T-helper 2 cell treated with Interferon-gamma antibody and Interleukin-4, amounts not matched to agents 5 μg/mL and 100 μg/mL, for 36 hours (primary cell): Measurements from ENCODE around the gene CRLF3.
A peak's percentile ranks its signal among the peaks of the same experiment; 100 is the strongest.

ENCODE experiments used
- DNase-seq: peaks from one replicate; pipeline ENCODE4 v3.0.0; 2021; ENCODE audit warnings: low spot score
- H3K27ac Mint-ChIP-seq: one replicate; pipeline ENCODE4 v1.8.0; 2021; ENCODE audit warnings: mild to moderate bottlenecking, mixed read lengths
- H3K27me3 Mint-ChIP-seq: one replicate; pipeline ENCODE4 v1.8.0; 2021; ENCODE audit warnings: low read depth, mixed read lengths
- H3K36me3 Mint-ChIP-seq: one replicate; pipeline ENCODE4 v1.8.0; 2021; ENCODE audit warnings: low read depth, mixed read lengths
- H3K4me1 Mint-ChIP-seq: one replicate; pipeline ENCODE4 v1.8.0; 2021; ENCODE audit warnings: low read depth, mixed read lengths
- H3K4me3 Mint-ChIP-seq: one replicate; pipeline ENCODE4 v1.8.0; 2022; ENCODE audit warnings: mild to moderate bottlenecking, moderate library complexity, mixed read lengths
- H3K9me3 Mint-ChIP-seq: one replicate; pipeline ENCODE4 v1.8.0; 2021; ENCODE audit warnings: mixed read lengths

The CRLF3 gene

GRCh38 chr17:30824356-30825145 is at the start of gene CRLF3:
CRLF3 (minus strand) TSS chr17:30824692; CDS start chr17:30824651, 41 bp downstream.
- Mint-ChIP-seq H3K27ac (peak within 1 kb of the TSS; percentile 88), H3K36me3 (peaks cover 12% of the 10 kb centered on the region), H3K4me3 (peak within 1 kb of the TSS; percentile 92), H3K27me3 (no peaks in the 10 kb centered on the region), H3K4me1 (peaks cover 33% of the 10 kb centered on the region), H3K9me3 (no peaks in the 10 kb centered on the region)
- peak; percentile 92 for DNase-seq

DNA sequence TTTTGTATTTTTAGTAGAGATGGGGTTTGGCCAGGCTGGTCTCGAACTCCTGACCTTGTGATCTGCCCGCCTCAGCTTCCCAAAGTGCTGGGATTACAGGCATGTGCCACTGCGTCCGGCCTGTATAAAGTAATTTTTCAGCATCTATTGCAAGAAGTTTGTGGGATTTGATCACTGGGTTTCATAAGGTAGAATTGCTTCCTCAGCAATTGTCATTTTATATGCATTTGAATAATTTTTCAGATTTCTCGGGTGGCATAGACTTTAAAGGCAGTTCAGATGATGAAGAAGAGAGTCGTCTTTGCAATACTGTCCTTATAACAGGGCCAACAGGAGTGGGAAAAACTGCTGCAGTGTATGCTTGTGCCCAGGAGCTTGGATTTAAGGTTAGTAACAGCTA is 44.5 kb upstream of the CRLF3 start:
- Mint-ChIP-seq H3K36me3 (peaks cover 43% of the 10 kb centered on the region), H3K4me1 (no peaks in the 10 kb centered on the region), H3K27me3 (no peaks in the 10 kb centered on the region), H3K4me3 (no peak overlapping the region), H3K9me3 (no peaks in the 10 kb centered on the region), H3K27ac (no peak overlapping the region)
- no peak for DNase-seq

DNA sequence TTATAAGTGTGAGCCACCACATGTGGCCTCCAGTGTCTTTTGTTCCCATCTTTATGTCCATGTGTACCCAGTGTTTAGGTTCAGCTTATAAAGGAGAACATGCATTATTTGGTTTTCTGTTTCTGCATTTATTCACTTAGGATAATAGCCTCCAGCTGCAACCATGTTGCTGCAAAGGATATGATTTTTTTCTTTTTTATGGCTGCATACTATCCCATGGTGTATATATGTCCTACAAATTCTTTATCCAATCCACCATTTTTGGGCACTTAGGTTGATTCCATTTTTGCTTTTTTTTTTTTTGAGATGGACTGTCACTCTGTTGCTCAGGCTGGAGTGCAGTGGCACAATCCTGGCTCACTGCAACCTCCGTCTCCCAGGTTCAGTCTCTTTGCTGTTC is 40.1 kb upstream of the CRLF3 start:
- Mint-ChIP-seq H3K27me3 (no peaks in the 10 kb centered on the region), H3K4me3 (no peak overlapping the region), H3K36me3 (peaks cover 33% of the 10 kb centered on the region), H3K9me3 (no peaks in the 10 kb centered on the region), H3K4me1 (no peaks in the 10 kb centered on the region), H3K27ac (no peak overlapping the region)
- DNase-seq: no peak

GRCh38 chr17:30858556-30859250 is 34.2 kb upstream of the CRLF3 start:
- no peak for DNase-seq
- no peaks in the 10 kb centered on the region for H3K4me1 Mint-ChIP-seq
- H3K27ac Mint-ChIP-seq: no peak overlapping the region
- peaks cover 26% of the 10 kb centered on the region for H3K36me3 Mint-ChIP-seq
- no peak overlapping the region for H3K4me3 Mint-ChIP-seq
- no peaks in the 10 kb centered on the region for H3K9me3 Mint-ChIP-seq
- H3K27me3 Mint-ChIP-seq: no peaks in the 10 kb centered on the region

DNA sequence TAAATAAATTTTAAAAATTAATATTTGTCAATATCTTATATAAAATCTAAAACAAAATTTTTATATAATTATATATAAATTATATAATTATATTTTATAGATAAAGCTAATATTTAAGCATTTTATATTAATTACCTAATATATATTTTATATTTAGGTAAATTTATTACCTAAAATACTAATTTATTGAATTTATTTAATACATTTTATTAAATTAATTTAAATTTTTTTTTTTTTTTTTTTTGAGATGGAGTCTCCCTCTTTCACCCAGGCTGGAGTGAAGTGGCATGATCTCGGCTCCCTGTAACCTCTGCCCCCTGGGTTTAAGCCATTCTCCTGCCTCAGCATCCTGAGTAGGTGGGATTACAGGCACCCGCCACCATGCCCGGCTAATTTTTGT is 29.7 kb upstream of the CRLF3 start:
- Mint-ChIP-seq H3K4me3 (no peak overlapping the region), H3K27me3 (no peaks in the 10 kb centered on the region), H3K36me3 (peaks cover 34% of the 10 kb centered on the region), H3K9me3 (no peaks in the 10 kb centered on the region), H3K27ac (no peak overlapping the region), H3K4me1 (no peaks in the 10 kb centered on the region)
- DNase-seq: no peak

- Mint-ChIP-seq H3K4me3 (no peak overlapping the region), H3K9me3 (no peaks in the 10 kb centered on the region), H3K27me3 (no peaks in the 10 kb centered on the region), H3K27ac (no peak overlapping the region), H3K4me1 (no peaks in the 10 kb centered on the region), H3K36me3 (peaks cover 27% of the 10 kb centered on the region)
- no peak for DNase-seq
Observed at GRCh38 chr17:30848021-30848420, 23.5 kb upstream of the CRLF3 start.

DNA sequence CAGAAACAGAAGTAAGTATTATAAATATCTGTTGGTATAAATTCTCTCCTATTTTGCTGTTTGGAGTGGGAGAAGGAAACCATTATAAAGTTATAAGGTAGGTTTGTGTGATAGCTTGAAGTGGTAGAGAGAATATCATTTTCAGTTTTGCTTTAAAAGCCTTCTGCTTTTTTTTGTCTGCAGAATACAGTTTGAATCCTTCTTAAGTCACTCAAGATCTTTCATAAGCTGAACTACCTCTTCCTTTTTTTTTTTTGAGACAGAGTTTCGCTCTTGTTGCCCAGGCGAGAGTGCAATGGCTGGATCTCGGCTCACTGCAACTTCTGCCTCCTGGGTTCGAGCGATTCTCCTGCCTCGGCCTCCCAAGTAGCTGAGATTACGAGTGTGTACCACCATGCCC is 16.3 kb upstream of the CRLF3 start:
- peaks cover 42% of the 10 kb centered on the region for H3K36me3 Mint-ChIP-seq
- H3K4me3 Mint-ChIP-seq: no peak overlapping the region
- no peak overlapping the region for H3K27ac Mint-ChIP-seq
- H3K9me3 Mint-ChIP-seq: no peaks in the 10 kb centered on the region
- DNase-seq: no peak
- no peaks in the 10 kb centered on the region for H3K27me3 Mint-ChIP-seq
- peaks cover 2% of the 10 kb centered on the region for H3K4me1 Mint-ChIP-seq

- Mint-ChIP-seq H3K4me3 (no peak overlapping the region), H3K4me1 (peaks cover 14% of the 10 kb centered on the region), H3K36me3 (peaks cover 47% of the 10 kb centered on the region), H3K27me3 (no peaks in the 10 kb centered on the region), H3K9me3 (no peaks in the 10 kb centered on the region), H3K27ac (no peak overlapping the region)
- no peak for DNase-seq
Observed at GRCh38 chr17:30838202-30838807, 13.8 kb upstream of the CRLF3 start.

DNA sequence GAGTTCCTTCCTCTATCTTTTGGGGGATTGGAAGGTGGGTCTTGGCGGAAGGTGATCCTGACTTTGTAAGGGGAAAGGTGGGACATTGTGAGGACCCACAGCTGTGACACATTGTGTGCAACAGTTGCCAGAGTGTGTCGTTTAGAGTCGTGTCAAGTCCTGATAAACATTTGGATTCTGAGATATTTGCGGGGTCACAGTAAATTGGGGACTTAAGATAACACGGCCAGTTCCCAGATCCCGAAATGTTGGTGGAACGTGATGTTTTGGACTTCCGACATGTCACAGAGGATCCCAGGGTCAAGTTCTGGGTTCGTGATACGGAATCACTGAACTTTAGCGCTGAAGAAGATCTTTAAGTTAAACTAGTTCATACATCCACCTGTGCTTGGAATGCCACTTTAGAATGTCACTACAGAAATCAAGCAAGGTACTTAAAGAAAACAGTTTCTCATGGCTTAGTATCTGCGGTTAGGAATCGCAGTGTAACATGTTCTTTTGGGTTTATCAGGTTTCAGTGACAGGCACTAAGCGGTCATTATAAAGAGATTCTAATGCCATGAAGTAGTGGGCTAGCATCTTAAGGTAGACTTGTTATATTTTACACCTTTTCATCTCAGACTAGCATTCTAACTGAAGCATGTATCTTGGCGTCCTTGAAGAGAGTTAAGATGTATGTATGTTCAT is 8.1 kb upstream of the CRLF3 start:
- no peak for DNase-seq
- Mint-ChIP-seq H3K27ac (peak overlapping the region; percentile 97), H3K9me3 (no peaks in the 10 kb centered on the region), H3K4me3 (peak overlapping the region; percentile 99), H3K27me3 (no peaks in the 10 kb centered on the region), H3K36me3 (peaks cover 22% of the 10 kb centered on the region), H3K4me1 (peaks cover 24% of the 10 kb centered on the region)

GRCh38 chr17:30831663-30832437 is 7.4 kb upstream of the CRLF3 start, which contains the start of gene ATAD5:
ATAD5 (plus strand) TSS chr17:30831966; CDS start chr17:30832348, 382 bp downstream.
- peak; percentile 90 for DNase-seq
- peak within 1 kb of the TSS; percentile 99 for H3K4me3 Mint-ChIP-seq
- peaks cover 24% of the 10 kb centered on the region for H3K4me1 Mint-ChIP-seq
- peak within 1 kb of the TSS; percentile 97 for H3K27ac Mint-ChIP-seq
- H3K9me3 Mint-ChIP-seq: no peaks in the 10 kb centered on the region
- peaks cover 16% of the 10 kb centered on the region for H3K36me3 Mint-ChIP-seq
- no peaks in the 10 kb centered on the region for H3K27me3 Mint-ChIP-seq

DNA sequence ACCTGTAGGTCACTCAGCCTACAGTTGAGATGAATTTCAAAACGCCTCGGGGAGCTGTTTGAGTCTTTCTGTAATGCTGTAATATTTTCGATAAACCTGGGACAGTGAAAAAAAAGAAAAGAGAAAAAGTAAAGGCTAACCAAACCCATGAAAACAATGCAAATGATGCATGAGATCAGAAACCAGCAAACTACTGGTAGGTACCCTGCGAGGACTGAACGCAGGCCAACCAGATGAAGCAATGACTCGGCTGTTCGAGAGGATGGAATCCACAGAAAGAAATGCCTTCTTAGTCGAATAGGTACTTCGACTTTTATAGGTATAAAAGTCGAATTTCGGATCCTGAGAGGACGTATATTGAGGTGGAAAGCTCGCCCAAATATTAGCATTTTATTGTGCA is 6.8 kb upstream of the CRLF3 start:
- H3K4me3 Mint-ChIP-seq: peak overlapping the region; percentile 99
- H3K9me3 Mint-ChIP-seq: no peaks in the 10 kb centered on the region
- no peak for DNase-seq
- no peaks in the 10 kb centered on the region for H3K27me3 Mint-ChIP-seq
- peaks cover 24% of the 10 kb centered on the region for H3K4me1 Mint-ChIP-seq
- peaks cover 15% of the 10 kb centered on the region for H3K36me3 Mint-ChIP-seq
- peak overlapping the region; percentile 97 for H3K27ac Mint-ChIP-seq

DNA sequence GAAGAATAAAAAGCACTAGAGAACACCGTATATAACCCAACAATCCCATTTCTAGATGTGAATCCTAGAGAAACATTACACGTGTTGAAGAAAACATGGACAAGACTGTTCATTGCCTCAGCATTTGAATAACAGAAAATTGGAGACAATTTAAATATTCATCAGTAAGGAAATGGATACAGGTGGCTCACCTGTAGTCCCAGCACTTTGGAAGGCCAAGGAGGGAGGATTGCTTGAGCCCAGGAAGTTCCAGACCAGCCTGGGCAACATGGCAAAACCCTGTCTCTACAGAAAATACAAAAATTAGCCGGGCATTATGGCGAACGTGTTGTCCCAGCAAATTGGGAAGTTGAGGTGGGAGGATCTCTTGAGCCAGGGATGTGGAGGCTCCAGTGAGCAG is 4.5 kb upstream of the CRLF3 start:
- Mint-ChIP-seq H3K36me3 (peaks cover 2% of the 10 kb centered on the region), H3K4me3 (no peak overlapping the region), H3K4me1 (peaks cover 17% of the 10 kb centered on the region)

GRCh38 chr17:30827082-30827481 is 2.6 kb upstream of the CRLF3 start:
- H3K36me3 Mint-ChIP-seq: peaks cover 6% of the 10 kb centered on the region
- no peak overlapping the region for H3K27ac Mint-ChIP-seq

More for the DNA sequence above, 4.5 kb upstream of the CRLF3 start:
- DNase-seq: no peak
- Mint-ChIP-seq H3K27me3 (no peaks in the 10 kb centered on the region), H3K27ac (peak overlapping the region; percentile 31), H3K9me3 (no peaks in the 10 kb centered on the region)

More at GRCh38 chr17:30827082-30827481, 2.6 kb upstream of the CRLF3 start:
- Mint-ChIP-seq H3K27me3 (no peaks in the 10 kb centered on the region), H3K4me1 (peaks cover 16% of the 10 kb centered on the region), H3K4me3 (no peak overlapping the region), H3K9me3 (no peaks in the 10 kb centered on the region)
- DNase-seq: no peak
